H9 (cell line): Measurements from ENCODE around the gene SS18L1. TPM values are rescaled to one million over a fixed set of nuclear protein-coding genes. Genes with fewer than 3 reads are reported as not detected.

ENCODE experiments used
- DNase-seq: peaks from one replicate; pipeline ENCODE4 v3.0.0-alpha.2; 2017
- H2AFZ ChIP-seq: one replicate; pipeline ENCODE4 v1.6.1; 2013; ENCODE audit warnings: mild to moderate bottlenecking, low read length, control low read depth, moderate library complexity
- H2AK5ac ChIP-seq: 2 replicates; pipeline ENCODE4 v1.6.1; 2013; ENCODE audit warnings: low read length, control low read depth, mixed read lengths; ENCODE audit not compliant: insufficient read length
- H2BK120ac ChIP-seq: one replicate; pipeline ENCODE4 v1.6.1; 2013; ENCODE audit warnings: low read depth, mild to moderate bottlenecking, low read length, control low read depth, inconsistent platforms; ENCODE audit not compliant: poor library complexity, severe bottlenecking
- H2BK12ac ChIP-seq: 2 replicates; pipeline ENCODE4 v1.6.1; 2013; ENCODE audit warnings: low read length, control low read depth, mixed read lengths, low read depth; ENCODE audit not compliant: insufficient read length
- H2BK15ac ChIP-seq: 2 replicates; pipeline ENCODE4 v1.6.1; 2013; ENCODE audit warnings: low read depth, low read length, control low read depth
- H2BK20ac ChIP-seq: one replicate; pipeline ENCODE4 v1.6.1; 2013; ENCODE audit warnings: low read depth, mild to moderate bottlenecking, low read length, control low read depth, inconsistent platforms; ENCODE audit not compliant: poor library complexity, severe bottlenecking
- H2BK5ac ChIP-seq: 2 replicates; pipeline ENCODE4 v1.6.1; 2013; ENCODE audit warnings: low read length, control low read depth, mixed read lengths; ENCODE audit not compliant: insufficient read length
- H3K14ac ChIP-seq: 2 replicates; pipeline ENCODE4 v1.6.1; 2013; ENCODE audit warnings: low read length, control low read depth; ENCODE audit not compliant: insufficient read depth
- H3K18ac ChIP-seq: 2 replicates; pipeline ENCODE4 v1.6.1; 2013; ENCODE audit warnings: low read depth, mild to moderate bottlenecking, mixed read lengths, low read length, control low read depth; ENCODE audit not compliant: insufficient read length
- H3K23ac ChIP-seq: 2 replicates; pipeline ENCODE4 v1.6.1; 2013; ENCODE audit warnings: low read length, control low read depth, mixed read lengths, low read depth; ENCODE audit not compliant: insufficient read length
- H3K23me2 ChIP-seq: 2 replicates; pipeline ENCODE4 v1.6.1; 2013; ENCODE audit warnings: low read depth, mild to moderate bottlenecking, mixed read lengths, low read length, control low read depth; ENCODE audit not compliant: insufficient read length, poor library complexity, severe bottlenecking
- H3K27ac ChIP-seq: 2 replicates; pipeline ENCODE4 v1.5.1; 2013; ENCODE audit warnings: low read length, control low read depth, mixed read lengths, low read depth; ENCODE audit not compliant: insufficient read length
- H3K27me3 ChIP-seq: 2 replicates; pipeline ENCODE4 v1.6.1; 2013; ENCODE audit warnings: low read length, control low read depth, inconsistent platforms; ENCODE audit not compliant: insufficient read depth
- H3K4ac ChIP-seq: 2 replicates; pipeline ENCODE4 v1.6.1; 2013; ENCODE audit warnings: low read depth, mild to moderate bottlenecking, control low read depth, inconsistent platforms, low read length, moderate library complexity
- H3K4me1 ChIP-seq: 2 replicates; pipeline ENCODE4 v1.6.1; 2013; ENCODE audit warnings: low read length, control low read depth, inconsistent platforms; ENCODE audit not compliant: insufficient read depth
- H3K4me2 ChIP-seq: 2 replicates; pipeline ENCODE4 v1.6.1; 2013; ENCODE audit warnings: low read length, control low read depth, mixed read lengths; ENCODE audit not compliant: insufficient read length, insufficient read depth
- H3K56ac ChIP-seq: 2 replicates; pipeline ENCODE4 v1.6.1; 2013; ENCODE audit warnings: low read depth, mild to moderate bottlenecking, mixed read lengths, low read length, control low read depth; ENCODE audit not compliant: insufficient read length
- H3K79me1 ChIP-seq: 2 replicates; pipeline ENCODE4 v1.6.1; 2013; ENCODE audit warnings: low read depth, mild to moderate bottlenecking, moderate library complexity, low read length, control low read depth, inconsistent platforms; ENCODE audit not compliant: insufficient read depth, poor library complexity, severe bottlenecking
- H3K79me2 ChIP-seq: 2 replicates; pipeline ENCODE4 v1.6.1; 2013; ENCODE audit warnings: low read length, control low read depth, inconsistent platforms; ENCODE audit not compliant: insufficient read depth
- H3K9ac ChIP-seq: 2 replicates; pipeline ENCODE4 v1.6.1; 2013; ENCODE audit warnings: low read length, control low read depth, mixed read lengths; ENCODE audit not compliant: insufficient read length; ENCODE audit errors: extremely low read depth
- H3K9me3 ChIP-seq: one replicate; pipeline ENCODE4 v1.6.1; 2013; ENCODE audit warnings: low read depth, low read length, inconsistent platforms; ENCODE audit not compliant: control insufficient read depth
- H3T11ph ChIP-seq: one replicate; pipeline ENCODE4 v1.6.1; 2013; ENCODE audit warnings: mild to moderate bottlenecking, low read length, control low read depth, inconsistent platforms
- H4K20me1 ChIP-seq: one replicate; pipeline ENCODE4 v1.6.1; 2013; ENCODE audit not compliant: control insufficient read depth, insufficient read length, insufficient read depth
- H4K5ac ChIP-seq: 2 replicates; pipeline ENCODE4 v1.6.1; 2013; ENCODE audit warnings: low read depth, mild to moderate bottlenecking, mixed read lengths, low read length, control low read depth; ENCODE audit not compliant: insufficient read length
- H4K8ac ChIP-seq: replicated peaks from 2 replicates; pipeline ENCODE4 v1.6.1; 2013; ENCODE audit warnings: low read length, control low read depth, mixed read lengths, low read depth; ENCODE audit not compliant: insufficient read length
- H4K91ac ChIP-seq: 2 replicates; pipeline ENCODE4 v1.6.1; 2013; ENCODE audit warnings: low read depth, mild to moderate bottlenecking, moderate library complexity, mixed read lengths, low read length, control low read depth; ENCODE audit not compliant: insufficient read length
- H3K27ac Mint-ChIP-seq, 3 experiments: 2 replicates in 2 of 3; 3 replicates in 1 of 3; pipeline ENCODE4 v1.8.0; 2020 to 2021; ENCODE audit warnings: mixed read lengths in 3 of 3, mild to moderate bottlenecking in 1 of 3, moderate library complexity in 1 of 3
- H3K27me3 Mint-ChIP-seq: 2 replicates; pipeline ENCODE4 v1.8.0; 2021; ENCODE audit warnings: low read depth, mild to moderate bottlenecking, moderate library complexity, mixed read lengths
- H3K36me3 Mint-ChIP-seq, 3 experiments: 2 replicates in 2 of 3; 3 replicates in 1 of 3; pipeline ENCODE4 v1.8.0; 2020 to 2021; ENCODE audit warnings: low read depth in 3 of 3, mixed read lengths in 3 of 3; ENCODE audit not compliant: insufficient read depth in 1 of 3
- H3K4me1 Mint-ChIP-seq, 2 experiments: 2 replicates each; pipeline ENCODE4 v1.8.0; 2020; ENCODE audit warnings: mixed read lengths in 2 of 2
- H3K4me3 Mint-ChIP-seq, 2 experiments: 2 replicates in 1 of 2; 3 replicates in 1 of 2; pipeline ENCODE4 v1.8.0; 2020 to 2021; ENCODE audit warnings: mild to moderate bottlenecking in 2 of 2, mixed read lengths in 2 of 2, moderate library complexity in 1 of 2
- H3K9me3 Mint-ChIP-seq, 2 experiments: 2 replicates in 1 of 2; 3 replicates in 1 of 2; pipeline ENCODE4 v1.8.0; 2020; ENCODE audit warnings: mild to moderate bottlenecking in 2 of 2, mixed read lengths in 2 of 2, moderate library complexity in 1 of 2
- WGBS: extraction: QIAGEN DNeasy Blood & Tissue Kit; methylation state at CpG from one replicate; pipeline ENCODE4 v1.1.7; 2013; ENCODE audit warnings: missing lambda C conversion rate, low lambda C conversion rate, mixed read lengths; ENCODE audit not compliant: insufficient read length; ENCODE audit errors: extremely low coverage; 5-methylcytosine and 5-hydroxymethylcytosine counted together
- total RNA-seq: library from RNA; stranded (reverse); gene quantifications from 2 replicates; pipeline ENCODE4 v1.2.1, GENCODE V29; 2021
- TF ChIP-seq, protein P1 (sequence below): fragments of 200-600 bp; sonication (generic); conservative IDR thresholded peaks from 3 replicates; pipeline ENCODE4 v1.8.0; 2021; ENCODE audit warnings: antibody characterized with exemption, mild to moderate bottlenecking

SS18L1 gene
- total RNA-seq, 1 experiment from 2014 or later: 22.2 TPM

DNA sequence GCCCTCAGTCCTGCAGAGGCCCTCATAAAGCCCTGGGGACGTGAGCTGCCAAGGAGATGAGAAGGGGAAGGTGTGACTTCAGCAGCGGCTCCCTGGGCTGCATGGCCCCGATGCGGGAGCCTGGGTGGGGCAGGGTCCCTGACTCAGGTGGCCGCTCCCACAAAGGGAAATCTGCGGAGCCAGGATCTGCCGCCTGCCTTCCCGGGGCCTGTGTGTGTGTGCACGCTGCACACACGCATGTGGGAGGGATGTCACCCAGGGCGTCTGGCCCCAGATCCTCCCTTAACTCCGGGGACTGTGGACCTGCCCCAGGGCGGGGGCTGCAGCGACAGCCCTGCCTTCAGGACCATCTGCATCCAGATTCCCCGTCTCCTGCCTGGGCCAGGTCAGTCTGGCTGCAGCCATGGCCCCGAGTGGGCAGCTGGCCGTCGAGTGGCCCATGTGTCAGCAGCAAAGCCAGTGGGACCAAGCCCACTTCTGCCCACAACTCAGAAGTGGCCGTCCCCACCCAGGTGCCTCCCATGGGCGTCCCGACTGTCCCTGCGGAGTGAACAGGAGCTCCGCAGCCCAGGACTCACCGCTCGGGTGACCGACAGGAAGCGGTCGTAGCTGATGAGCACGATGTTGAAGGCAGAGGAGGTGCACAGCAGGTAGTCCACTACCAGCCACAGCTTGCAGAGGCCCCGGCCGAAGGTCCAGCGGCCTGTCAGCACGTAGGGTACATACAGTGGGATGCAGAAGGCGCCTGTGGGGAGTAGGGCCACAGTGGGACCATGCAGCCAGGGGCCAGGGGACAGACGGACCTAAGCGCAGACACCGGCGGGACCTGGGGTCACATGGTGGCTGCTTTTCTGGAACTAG is 74.6 kb downstream of the SS18L1 start:
- H3K4me1 Mint-ChIP-seq: peaks cover 14 to 32% of the 10 kb centered on the region in 2 experiments
- no peaks in the 10 kb centered on the region for H3K36me3 Mint-ChIP-seq
- Histone ChIP-seq H3K4ac (no peak overlapping the region), H3K9me3 (no peaks in the 10 kb centered on the region), H4K91ac (no peak overlapping the region), H2BK5ac (no peak overlapping the region), H2BK15ac (no peak overlapping the region), H3K27me3 (peaks cover 29% of the 10 kb centered on the region; the same call in 1 of the 2 replicates), H4K8ac (no peak overlapping the region), H3K56ac (no peak overlapping the region), H4K5ac (no peak overlapping the region), H3K18ac (no peak overlapping the region), H2AFZ (no peak overlapping the region), H2BK20ac (no peak overlapping the region), H3K79me1 (no peaks in the 10 kb centered on the region), H3K4me1 (no peaks in the 10 kb centered on the region), H2BK12ac (no peak overlapping the region), H4K20me1 (no peaks in the 10 kb centered on the region), H3K79me2 (no peaks in the 10 kb centered on the region), H3K14ac (no peak overlapping the region), H3K23me2 (peaks cover 12% of the 10 kb centered on the region), H3K23ac (no peak overlapping the region), H3K27ac (no peak overlapping the region), H2BK120ac (no peak overlapping the region), H3T11ph (no peak overlapping the region), H3K9ac (no peak overlapping the region), H2AK5ac (no peak overlapping the region), H3K4me2 (no peak overlapping the region)
- DNase-seq: no peak
- TF ChIP-seq, protein P1, sequence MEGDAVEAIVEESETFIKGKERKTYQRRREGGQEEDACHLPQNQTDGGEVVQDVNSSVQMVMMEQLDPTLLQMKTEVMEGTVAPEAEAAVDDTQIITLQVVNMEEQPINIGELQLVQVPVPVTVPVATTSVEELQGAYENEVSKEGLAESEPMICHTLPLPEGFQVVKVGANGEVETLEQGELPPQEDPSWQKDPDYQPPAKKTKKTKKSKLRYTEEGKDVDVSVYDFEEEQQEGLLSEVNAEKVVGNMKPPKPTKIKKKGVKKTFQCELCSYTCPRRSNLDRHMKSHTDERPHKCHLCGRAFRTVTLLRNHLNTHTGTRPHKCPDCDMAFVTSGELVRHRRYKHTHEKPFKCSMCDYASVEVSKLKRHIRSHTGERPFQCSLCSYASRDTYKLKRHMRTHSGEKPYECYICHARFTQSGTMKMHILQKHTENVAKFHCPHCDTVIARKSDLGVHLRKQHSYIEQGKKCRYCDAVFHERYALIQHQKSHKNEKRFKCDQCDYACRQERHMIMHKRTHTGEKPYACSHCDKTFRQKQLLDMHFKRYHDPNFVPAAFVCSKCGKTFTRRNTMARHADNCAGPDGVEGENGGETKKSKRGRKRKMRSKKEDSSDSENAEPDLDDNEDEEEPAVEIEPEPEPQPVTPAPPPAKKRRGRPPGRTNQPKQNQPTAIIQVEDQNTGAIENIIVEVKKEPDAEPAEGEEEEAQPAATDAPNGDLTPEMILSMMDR: no peak
- H3K27ac Mint-ChIP-seq: no peak overlapping the region
- WGBS: no CpG with 5 or more reads among the region's 38 CpGs
- peak overlapping the region in 1 of 2 experiments; percentile 81; a peak in 3 of 5 replicates for H3K4me3 Mint-ChIP-seq
- H3K27me3 Mint-ChIP-seq: peaks cover 84% of the 10 kb centered on the region
- no peaks in the 10 kb centered on the region for H3K9me3 Mint-ChIP-seq
